ENCODE measurements around the gene R3HDM4.

Gene R3HDM4

GRCh38 chr19:944663-945241 lies 31.7 kb upstream of the R3HDM4 start:
- no peaks in the 10 kb centered on the region for H3K4me1 ChIP-seq (ENCODE audit: insufficient read depth, low read length, poor library complexity, severe bottlenecking)
- TF ChIP-seq CTCF (conservative IDR thresholded peaks at IDR 0.05; ENCODE audit: low read length) = no peak
- no peak for TF ChIP-seq EZH2phosphoT487 (IDR thresholded peaks at IDR 0.05; ENCODE audit: borderline replicate concordance)

GRCh38 chr19:944171-944567 lies 31.1 kb upstream of the R3HDM4 start:
- Histone ChIP-seq H4K20me1 (ENCODE audit: insufficient read depth, low read length, poor library complexity, severe bottlenecking) (peaks cover 4% of the 10 kb centered on the region), H3K36me3 (ENCODE audit: insufficient read depth, low read length) (peaks cover 7% of the 10 kb centered on the region; the same call in 1 of the 2 replicates), H3K4me1 (ENCODE audit: insufficient read depth, low read length, poor library complexity, severe bottlenecking) (no peaks in the 10 kb centered on the region), H2AFZ (ENCODE audit: low read length) (no peak overlapping the region), H3K79me2 (ENCODE audit: insufficient read depth, low read length) (peaks cover 20% of the 10 kb centered on the region; the same call in 1 of the 2 replicates), H3F3A (ENCODE audit: low read depth) (no peaks in the 10 kb centered on the region), H3K9me2 (replicated peaks; ENCODE audit: low read depth, low read length) (no peaks in the 10 kb centered on the region), H3K9ac (ENCODE audit: low read depth, low read length, poor library complexity, severe bottlenecking) (no peak overlapping the region), H3K4me2 (ENCODE audit: low read depth, low read length, poor library complexity, severe bottlenecking) (no peak overlapping the region), H3K4me3 (ENCODE audit: low read length, poor library complexity, severe bottlenecking) (no peak overlapping the region), H3K27me3 (ENCODE audit: insufficient read depth, low read length, poor library complexity, severe bottlenecking) (no peaks in the 10 kb centered on the region), H3K9me3 (ENCODE audit: insufficient read depth, low read depth, low read length) (no peaks in the 10 kb centered on the region)
- TF ChIP-seq EZH2phosphoT487 (IDR thresholded peaks at IDR 0.05; ENCODE audit: borderline replicate concordance) (no peak), CTCF (conservative IDR thresholded peaks at IDR 0.05; ENCODE audit: low read length) (no peak)

More at GRCh38 chr19:944663-945241, 31.7 kb upstream of the R3HDM4 start:
- H3K4me3 ChIP-seq (ENCODE audit: low read length, poor library complexity, severe bottlenecking) = no peak overlapping the region
- no peak overlapping the region for H3K9ac ChIP-seq (ENCODE audit: low read depth, low read length, poor library complexity, severe bottlenecking)
- no peaks in the 10 kb centered on the region for H3F3A ChIP-seq (ENCODE audit: low read depth)
- H3K9me3 ChIP-seq (ENCODE audit: insufficient read depth, low read depth, low read length) = no peaks in the 10 kb centered on the region
- no peaks in the 10 kb centered on the region for H3K9me2 ChIP-seq (replicated peaks; ENCODE audit: low read depth, low read length)
- H3K4me2 ChIP-seq (ENCODE audit: low read depth, low read length, poor library complexity, severe bottlenecking) = no peak overlapping the region
- peaks cover 4% of the 10 kb centered on the region for H4K20me1 ChIP-seq (ENCODE audit: insufficient read depth, low read length, poor library complexity, severe bottlenecking)
- H3K79me2 ChIP-seq (ENCODE audit: insufficient read depth, low read length) = peaks cover 14% of the 10 kb centered on the region; the same call in 1 of the 2 replicates
- peaks cover 7% of the 10 kb centered on the region; the same call in 1 of the 2 replicates for H3K36me3 ChIP-seq (ENCODE audit: insufficient read depth, low read length)
- H2AFZ ChIP-seq (ENCODE audit: low read length) = no peak overlapping the region
- H3K27me3 ChIP-seq (ENCODE audit: insufficient read depth, low read length, poor library complexity, severe bottlenecking) = no peaks in the 10 kb centered on the region

GRCh38 chr19:943551-944170 lies 30.6 kb upstream of the R3HDM4 start:
- H3K27me3 ChIP-seq (ENCODE audit: insufficient read depth, low read length, poor library complexity, severe bottlenecking) = no peaks in the 10 kb centered on the region
- H3K4me3 ChIP-seq (ENCODE audit: low read length, poor library complexity, severe bottlenecking) = no peak overlapping the region
- H3K36me3 ChIP-seq (ENCODE audit: insufficient read depth, low read length) = peaks cover 7% of the 10 kb centered on the region; the same call in 1 of the 2 replicates
- H3F3A ChIP-seq (ENCODE audit: low read depth) = no peaks in the 10 kb centered on the region
- H3K79me2 ChIP-seq (ENCODE audit: insufficient read depth, low read length) = peaks cover 20% of the 10 kb centered on the region; the same call in 1 of the 2 replicates
- no peaks in the 10 kb centered on the region for H3K9me2 ChIP-seq (replicated peaks; ENCODE audit: low read depth, low read length)
- no peaks in the 10 kb centered on the region for H3K9me3 ChIP-seq (ENCODE audit: insufficient read depth, low read depth, low read length)
- no peak overlapping the region for H3K4me2 ChIP-seq (ENCODE audit: low read depth, low read length, poor library complexity, severe bottlenecking)
- peaks cover 4% of the 10 kb centered on the region for H4K20me1 ChIP-seq (ENCODE audit: insufficient read depth, low read length, poor library complexity, severe bottlenecking)
- TF ChIP-seq CTCF (conservative IDR thresholded peaks at IDR 0.05; ENCODE audit: low read length) = no peak
- TF ChIP-seq EZH2phosphoT487 (IDR thresholded peaks at IDR 0.05; ENCODE audit: borderline replicate concordance) = no peak
- H3K4me1 ChIP-seq (ENCODE audit: insufficient read depth, low read length, poor library complexity, severe bottlenecking) = no peaks in the 10 kb centered on the region
- H3K9ac ChIP-seq (ENCODE audit: low read depth, low read length, poor library complexity, severe bottlenecking) = no peak overlapping the region
- no peak overlapping the region for H2AFZ ChIP-seq (ENCODE audit: low read length)

Data from Loucy (cell line).